Psoas muscle (tissue), 8 donors: ENCODE measurements around the gene VWC2. TPM values are rescaled to one million over a fixed set of nuclear protein-coding genes. Genes with fewer than 3 reads are reported as not detected.

Source experiments
- ATAC-seq, 4 donors: fragments of 200-7000 bp; cut with Tn5 transposase; one replicate each; pipeline ENCODE4 v1.9.1; 2020; ENCODE audit warnings: moderate library complexity in 3 of 4, mild to moderate bottlenecking in 2 of 4
- DNase-seq, 2 donors: peaks; one replicate each; pipeline ENCODE4 v3.0.0-alpha.2; 2020
- H3K27ac ChIP-seq: fragments of 200-600 bp; one replicate; pipeline ENCODE4 v1.8.0; 2022
- H3K27me3 ChIP-seq, 3 donors: fragments of 200-600 bp in 1 of 3; one replicate each; pipeline versions ENCODE4 v1.6.1 to v1.8.0; 2013 to 2022; ENCODE audit warnings: low read length in 2 of 3, mild to moderate bottlenecking in 2 of 3, moderate library complexity in 1 of 3; ENCODE audit not compliant: insufficient read depth in 3 of 3
- H3K36me3 ChIP-seq, 2 donors: fragments of 200-600 bp in 1 of 2; one replicate each; pipeline versions ENCODE4 v1.6.1 to v1.8.0; 2013 to 2022; ENCODE audit warnings: low read depth in 1 of 2, mild to moderate bottlenecking in 1 of 2, moderate library complexity in 1 of 2; ENCODE audit not compliant: insufficient read depth in 1 of 2
- H3K4me1 ChIP-seq: fragments of 200-600 bp; one replicate; pipeline ENCODE4 v1.8.0; 2022
- H3K4me3 ChIP-seq: fragments of 200-600 bp; one replicate; pipeline ENCODE4 v1.8.0; 2022; ENCODE audit warnings: mild to moderate bottlenecking
- H3K9me3 ChIP-seq: fragments of 200-600 bp; one replicate; pipeline ENCODE4 v1.8.0; 2022
- WGBS, 3 donors: extraction: QIAGEN DNeasy Blood & Tissue Kit; methylation state at CpG; one replicate each; pipeline versions ENCODE4 v1.1.6 to v1.1.7; 2013; 5-methylcytosine and 5-hydroxymethylcytosine counted together
- intact Hi-C, 2 donors: fragments of 100-400 bp; cut with DNase I; formaldehyde crosslinking; loops; one replicate each; pipeline versions ENCODE4 v1.11.0 to v1.14.2; 2022
- long read RNA-seq, 2 donors: library from polyadenylated mRNA; unstranded; transcript quantifications; one replicate each; pipeline ENCODE4 v2.0.0, GENCODE V29; 2021
- polyA plus RNA-seq, 3 donors: library from polyadenylated mRNA; stranded (reverse); fragments of 200-250 nt; gene quantifications; one replicate each; pipeline ENCODE4 v1.2.3, GENCODE V29; 2013
- total RNA-seq, 4 donors: library from RNA; stranded (reverse); fragmentation: NEBNext Ultra II Directional in 2 of 4; extraction: Animal tissue kit (Norgen Biotek cat#: 25700) in 2 of 4; gene quantifications; one replicate each; pipeline versions ENCODE4 v1.2.1 to v1.2.4, GENCODE V29; 2021 to 2023
- TF ChIP-seq, protein P1 (sequence below): fragments of 200-600 bp; IDR thresholded peaks from one replicate; pipeline ENCODE4 v1.8.0; 2022; ENCODE audit warnings: antibody characterized with exemption
- donor health status: healthy with polysubstance abuse.
- donor health status: DM: no; HTN: no; CAD: no; lungs with moderate emphysema.
- donor health status: Bipolar disorder and iron deficiency.
- donor health status: healthy.
- donor health status: DM: yes; HTN: yes; CAD: no.
- donor health status: DM: no; HTN: no; CAD: no.
- donor health status: DM: no; HTN: no; CAD: no.
- donor health status: DM: yes; HTN: yes; CAD: no.

VWC2 gene
- total RNA-seq, result not detected
- polyA plus RNA-seq, result under 1 TPM in 2 of 3 donors, not detected in 1; under 0.01 to 0.01 TPM
- long read RNA-seq, donor 1, result 0 reads
- long read RNA-seq, donor 2, result 0 reads

DNA sequence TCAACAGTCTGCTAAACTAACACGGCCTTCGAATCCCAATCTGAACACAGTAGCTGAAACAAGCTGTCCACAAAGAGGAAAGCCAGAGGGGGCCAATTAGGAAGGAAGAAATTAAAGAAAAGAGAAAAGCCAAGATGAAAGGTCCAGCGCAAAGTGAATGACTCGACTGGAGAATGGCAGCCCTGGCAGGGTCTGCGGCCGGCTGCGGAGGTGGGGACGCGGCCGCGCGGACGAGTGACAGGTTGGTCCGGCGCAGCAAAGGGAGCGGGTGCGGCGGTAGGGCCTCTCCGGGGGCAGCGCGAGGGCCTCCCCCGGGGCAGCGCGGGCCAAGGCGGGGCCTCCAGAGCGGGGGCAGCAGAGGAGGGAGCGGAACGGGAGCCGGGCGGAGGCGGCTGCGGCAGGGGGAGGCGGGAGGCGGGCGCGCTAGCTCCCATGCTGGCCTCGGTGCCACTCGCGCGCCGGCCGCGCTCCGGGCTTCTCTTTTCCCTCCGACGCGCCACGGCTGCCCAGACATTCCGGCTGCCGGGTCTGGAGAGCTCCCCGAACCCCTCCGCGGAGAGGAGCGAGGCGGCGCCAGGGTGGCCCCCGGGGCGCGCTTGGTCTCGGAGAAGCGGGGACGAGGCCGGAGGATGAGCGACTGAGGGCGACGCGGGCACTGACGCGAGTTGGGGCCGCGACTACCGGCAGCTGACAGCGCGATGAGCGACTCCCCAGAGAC lies at the start of gene VWC2:
VWC2 (plus strand) TSS at position 421 of the 718 bp plus-strand sequence. CDS start 1,798 bp downstream, outside the sequence.
- H3K9me3 ChIP-seq, result no peaks in the 10 kb centered on the region
- TF ChIP-seq, protein P1, sequence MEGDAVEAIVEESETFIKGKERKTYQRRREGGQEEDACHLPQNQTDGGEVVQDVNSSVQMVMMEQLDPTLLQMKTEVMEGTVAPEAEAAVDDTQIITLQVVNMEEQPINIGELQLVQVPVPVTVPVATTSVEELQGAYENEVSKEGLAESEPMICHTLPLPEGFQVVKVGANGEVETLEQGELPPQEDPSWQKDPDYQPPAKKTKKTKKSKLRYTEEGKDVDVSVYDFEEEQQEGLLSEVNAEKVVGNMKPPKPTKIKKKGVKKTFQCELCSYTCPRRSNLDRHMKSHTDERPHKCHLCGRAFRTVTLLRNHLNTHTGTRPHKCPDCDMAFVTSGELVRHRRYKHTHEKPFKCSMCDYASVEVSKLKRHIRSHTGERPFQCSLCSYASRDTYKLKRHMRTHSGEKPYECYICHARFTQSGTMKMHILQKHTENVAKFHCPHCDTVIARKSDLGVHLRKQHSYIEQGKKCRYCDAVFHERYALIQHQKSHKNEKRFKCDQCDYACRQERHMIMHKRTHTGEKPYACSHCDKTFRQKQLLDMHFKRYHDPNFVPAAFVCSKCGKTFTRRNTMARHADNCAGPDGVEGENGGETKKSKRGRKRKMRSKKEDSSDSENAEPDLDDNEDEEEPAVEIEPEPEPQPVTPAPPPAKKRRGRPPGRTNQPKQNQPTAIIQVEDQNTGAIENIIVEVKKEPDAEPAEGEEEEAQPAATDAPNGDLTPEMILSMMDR, result no peak
- peaks cover 3 to 59% (median 26%) of the 10 kb centered on the region in 3 donors for H3K27me3 ChIP-seq
- intact Hi-C loops, result no loop called here
- ATAC-seq (peak in 1 of 4 donors; percentile 37), DNase-seq (peak in 1 of 2 donors; percentile 14)
- no peak within 1 kb of the TSS for H3K27ac ChIP-seq
- H3K36me3 ChIP-seq, result no peaks in the 10 kb centered on the region
- WGBS, 3 donors, result 1% methylated on average over 37 to 75 of the region's 75 CpGs
- H3K4me1 ChIP-seq, result peaks cover 10% of the 10 kb centered on the region
- H3K4me3 ChIP-seq, result peak within 1 kb of the TSS; percentile 59

DNA sequence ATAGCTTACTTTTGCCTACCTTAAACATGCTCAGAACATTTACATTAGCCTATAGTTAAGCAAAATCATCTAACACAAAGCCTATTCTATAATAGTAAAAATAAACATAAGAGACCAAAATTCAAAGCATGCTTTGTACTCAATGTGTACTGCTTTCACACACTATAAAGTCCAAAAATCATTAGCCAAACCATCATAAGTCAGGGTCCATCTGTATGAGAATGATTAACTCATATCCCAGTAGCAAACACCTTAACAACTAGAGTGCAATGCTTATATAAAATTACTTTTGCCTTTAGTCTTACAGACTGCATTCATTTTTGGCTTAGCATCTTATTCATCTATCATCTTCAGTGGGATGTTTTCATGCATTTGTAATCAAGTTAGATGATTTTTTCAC lies 49.4 kb upstream of the VWC2 start:
- H3K27me3 ChIP-seq, result no peaks in the 10 kb centered on the region
- no peaks in the 10 kb centered on the region for H3K4me1 ChIP-seq
- no peak overlapping the region for H3K27ac ChIP-seq
- no peaks in the 10 kb centered on the region for H3K9me3 ChIP-seq
- no peaks in the 10 kb centered on the region for H3K36me3 ChIP-seq
- intact Hi-C loops, result no loop called here
- DNase-seq (no peak), ATAC-seq (no peak)
- H3K4me3 ChIP-seq, result no peak overlapping the region
- TF ChIP-seq, protein P1, result no peak

DNA sequence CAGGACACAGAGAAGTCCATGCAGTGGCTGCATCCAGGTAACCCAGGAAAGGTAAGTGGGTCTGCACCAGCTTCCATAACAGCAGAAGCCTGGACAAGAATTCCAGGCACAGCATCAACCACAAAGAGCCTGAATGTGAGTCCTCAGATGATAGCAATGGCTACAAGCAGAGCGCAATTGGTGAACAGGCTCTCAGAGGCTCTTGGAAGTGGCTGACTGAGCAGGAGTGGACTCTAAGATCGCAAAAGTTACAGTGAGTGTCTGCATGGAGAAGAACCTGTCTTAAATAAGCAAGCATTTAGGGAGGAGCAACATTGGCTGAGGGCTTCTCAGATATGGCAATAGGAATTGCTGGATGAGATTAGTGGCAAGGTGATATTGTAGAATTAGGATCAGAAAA lies 41.6 kb upstream of the VWC2 start:
- ATAC-seq (no peak), DNase-seq (no peak)
- TF ChIP-seq, protein P1, result no peak
- Histone ChIP-seq H3K4me3 (no peak overlapping the region), H3K36me3 (no peaks in the 10 kb centered on the region), H3K9me3 (no peaks in the 10 kb centered on the region), H3K27me3 (no peaks in the 10 kb centered on the region), H3K4me1 (no peaks in the 10 kb centered on the region), H3K27ac (no peak overlapping the region)
- 49 to 73% (median 50%) methylated on average over 2 of the region's 2 CpGs for WGBS, 3 donors
- intact Hi-C loops, result no loop called here

DNA sequence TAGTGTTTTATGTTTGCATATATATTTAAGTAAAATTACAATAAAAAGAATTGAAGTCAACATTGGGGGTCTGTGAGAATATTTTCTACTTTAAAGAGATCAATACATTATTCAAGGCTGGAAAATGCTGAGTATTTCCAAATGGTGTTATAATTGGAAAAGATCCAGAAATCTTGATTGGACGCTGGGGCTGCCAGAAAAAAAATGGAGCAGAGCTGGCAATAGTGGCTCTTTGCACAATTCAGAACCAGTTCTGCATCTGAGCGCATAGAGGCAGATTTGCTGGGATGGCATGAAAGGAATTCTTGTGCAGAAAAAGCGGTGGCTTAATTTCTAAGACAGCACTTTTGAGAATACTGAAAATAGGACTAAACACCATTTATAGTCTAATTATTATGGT lies 10.8 kb upstream of the VWC2 start:
- Histone ChIP-seq H3K4me1 (no peaks in the 10 kb centered on the region), H3K36me3 (no peaks in the 10 kb centered on the region), H3K27me3 (no peaks in the 10 kb centered on the region), H3K27ac (no peak overlapping the region), H3K4me3 (no peak overlapping the region), H3K9me3 (no peaks in the 10 kb centered on the region)
- 30 to 47% (median 41%) methylated on average over 3 of the region's 3 CpGs for WGBS, 3 donors
- DNase-seq, result no peak
- ATAC-seq, result no peak
- TF ChIP-seq, protein P1, result no peak
- intact Hi-C loops, result no loop called here

DNA sequence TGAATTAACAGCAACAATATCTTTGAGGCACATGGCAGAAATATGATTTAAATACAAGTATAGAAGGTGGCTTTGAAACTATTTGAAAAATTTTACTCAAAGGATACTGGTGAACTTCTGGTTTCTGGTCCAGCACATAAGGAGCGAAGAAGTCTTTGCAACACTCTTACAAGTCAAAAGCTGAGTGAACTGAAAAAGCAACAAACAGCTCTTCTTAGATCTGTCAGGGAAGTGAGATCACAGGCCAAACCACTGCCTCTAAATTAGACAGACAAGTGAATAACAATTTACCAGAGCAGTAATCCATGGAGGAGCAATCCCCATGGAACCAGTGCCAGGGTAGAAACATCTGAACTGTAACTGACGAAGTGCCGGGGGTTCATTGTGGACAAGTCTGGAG lies 9.6 kb upstream of the VWC2 start:
- H3K27me3 ChIP-seq, result peaks cover 0 to 2% (median 0%) of the 10 kb centered on the region in 3 donors
- no peaks in the 10 kb centered on the region for H3K4me1 ChIP-seq
- TF ChIP-seq, protein P1, result no peak
- no peak for DNase-seq
- intact Hi-C loops, result no loop called here
- no peak overlapping the region for H3K27ac ChIP-seq
- no peaks in the 10 kb centered on the region for H3K36me3 ChIP-seq
- ATAC-seq, result no peak
- no peak overlapping the region for H3K4me3 ChIP-seq
- H3K9me3 ChIP-seq, result no peaks in the 10 kb centered on the region
- WGBS, 3 donors, result 85 to 93% (median 86%) methylated on average over 3 of the region's 3 CpGs
